Measurements from ENCODE around the gene SKI. TPM values are rescaled to one million over a fixed set of nuclear protein-coding genes. Genes with fewer than 3 reads are reported as not detected.
A peak's percentile ranks its signal among the peaks of the same experiment; 100 is the strongest.

SKI gene
- total and polyA plus RNA-seq, 9 of the 15 experiments (the other 6 are each of a cell fraction or from before 2014, with no cell fraction given) = 0.10 to 60.5 (median 4.6) TPM

DNA sequence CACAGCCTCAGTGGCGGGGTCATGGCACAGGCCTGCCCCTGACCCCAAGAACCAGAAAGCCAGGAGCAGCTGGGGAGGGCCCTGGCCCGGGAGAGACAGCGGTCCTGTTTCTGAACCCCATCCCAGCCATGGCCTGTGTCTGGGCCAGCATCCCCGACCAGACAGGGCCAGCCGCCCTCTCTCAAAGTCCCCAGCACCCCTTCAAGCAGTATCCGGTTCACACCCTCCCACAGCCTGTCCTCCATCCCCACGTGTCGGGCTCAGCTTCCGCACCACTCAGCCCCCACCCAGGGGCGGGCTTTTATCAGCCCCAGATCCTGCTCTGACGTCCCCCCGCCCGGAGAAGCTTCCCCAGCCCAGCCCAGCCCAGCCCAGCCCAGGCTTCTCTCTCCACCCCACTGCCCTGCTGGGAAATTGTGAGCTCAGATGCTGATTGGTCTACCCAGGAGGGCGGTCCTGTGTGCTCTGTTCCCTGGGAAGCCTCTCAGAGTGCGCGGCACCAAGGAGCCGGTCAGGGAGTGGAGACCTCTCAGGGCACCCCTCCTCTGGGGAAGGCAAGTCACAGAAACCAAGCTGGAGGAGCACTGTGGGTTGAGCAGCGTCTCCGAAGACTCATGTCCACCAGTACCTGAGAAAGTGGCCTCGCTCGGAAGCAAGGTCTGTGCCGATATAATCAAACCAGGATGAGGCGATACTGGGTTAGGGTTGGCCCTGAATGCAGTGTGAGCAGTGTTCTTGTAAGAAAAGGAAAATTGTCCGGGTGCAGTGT lies 28.9 kb upstream of the SKI start (continued):
- TF ChIP-seq NUFIP1 (IDR thresholded peaks at IDR 0.05; ENCODE audit: partially characterized antibody) (no peak), TCF7L2 (IDR thresholded peaks at IDR 0.05; ENCODE audit: low read depth, low read length) (no peak), TBL1XR1 (IDR thresholded peaks at IDR 0.05; ENCODE audit: low read length in 2 of 2) (no peak), BRD9 (IDR thresholded peaks at IDR 0.05; ENCODE audit: low read depth, partially characterized antibody) (peak; percentile 22), LARP7 (IDR thresholded peaks at IDR 0.05) (no peak), CBX3 (IDR thresholded peaks at IDR 0.05; ENCODE audit: borderline replicate concordance in 1 of 2, low read length in 2 of 2) (peak in 1 of 2 experiments; percentile 67; a peak in 1 of 3 replicates), SETDB1 (IDR thresholded peaks at IDR 0.05; ENCODE audit: low read length) (no peak), MEIS2 (IDR thresholded peaks at IDR 0.05; ENCODE audit: partially characterized antibody) (no peak), ARID3A (IDR thresholded peaks at IDR 0.05; ENCODE audit: borderline replicate concordance, low read depth, low read length) (no peak), GABPB2 (CRISPR knock-in tag; conservative IDR thresholded peaks at IDR 0.05) (0 out of 2 replicates have a peak, but pooled peaks have one; percentile 11), CBFA2T3 (IDR thresholded peaks at IDR 0.05) (peak; percentile 44), CBFA2T2 (conservative IDR thresholded peaks at IDR 0.05) (0 out of 2 replicates have a peak, but pooled peaks have one; percentile 23), ZNF280B (CRISPR knock-in tag; IDR thresholded peaks at IDR 0.05) (no peak), GATAD2A (IDR thresholded peaks at IDR 0.05) (0 out of 2 replicates have a peak, but pooled peaks have one; percentile 18), ZNF140 (CRISPR knock-in tag; IDR thresholded peaks at IDR 0.05) (no peak), ZNF75A (CRISPR knock-in tag; IDR thresholded peaks at IDR 0.05) (no peak), SAFB2 (IDR thresholded peaks at IDR 0.05; ENCODE audit: borderline replicate concordance, low read depth, low read length, severe bottlenecking) (no peak), ASH1L (IDR thresholded peaks at IDR 0.05; ENCODE audit: borderline replicate concordance, low read depth, partially characterized antibody) (no peak), ILF3 (IDR thresholded peaks at IDR 0.05; ENCODE audit: borderline replicate concordance) (no peak), RBM15 (IDR thresholded peaks at IDR 0.05; ENCODE audit: insufficient read depth, low read length) (no peak), EZH2 (IDR thresholded peaks at IDR 0.05; ENCODE audit: borderline replicate concordance, low read depth, low read length) (no peak), PML (IDR thresholded peaks at IDR 0.05; ENCODE audit: low read length) (peak; percentile 60; the same call in 1 of the 2 replicates)
- TF ChIP-seq, protein P1, sequence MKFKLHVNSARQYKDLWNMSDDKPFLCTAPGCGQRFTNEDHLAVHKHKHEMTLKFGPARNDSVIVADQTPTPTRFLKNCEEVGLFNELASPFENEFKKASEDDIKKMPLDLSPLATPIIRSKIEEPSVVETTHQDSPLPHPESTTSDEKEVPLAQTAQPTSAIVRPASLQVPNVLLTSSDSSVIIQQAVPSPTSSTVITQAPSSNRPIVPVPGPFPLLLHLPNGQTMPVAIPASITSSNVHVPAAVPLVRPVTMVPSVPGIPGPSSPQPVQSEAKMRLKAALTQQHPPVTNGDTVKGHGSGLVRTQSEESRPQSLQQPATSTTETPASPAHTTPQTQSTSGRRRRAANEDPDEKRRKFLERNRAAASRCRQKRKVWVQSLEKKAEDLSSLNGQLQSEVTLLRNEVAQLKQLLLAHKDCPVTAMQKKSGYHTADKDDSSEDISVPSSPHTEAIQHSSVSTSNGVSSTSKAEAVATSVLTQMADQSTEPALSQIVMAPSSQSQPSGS (CRISPR knock-in tag; IDR thresholded peaks at IDR 0.05) = no peak
- TF ChIP-seq, protein P2, sequence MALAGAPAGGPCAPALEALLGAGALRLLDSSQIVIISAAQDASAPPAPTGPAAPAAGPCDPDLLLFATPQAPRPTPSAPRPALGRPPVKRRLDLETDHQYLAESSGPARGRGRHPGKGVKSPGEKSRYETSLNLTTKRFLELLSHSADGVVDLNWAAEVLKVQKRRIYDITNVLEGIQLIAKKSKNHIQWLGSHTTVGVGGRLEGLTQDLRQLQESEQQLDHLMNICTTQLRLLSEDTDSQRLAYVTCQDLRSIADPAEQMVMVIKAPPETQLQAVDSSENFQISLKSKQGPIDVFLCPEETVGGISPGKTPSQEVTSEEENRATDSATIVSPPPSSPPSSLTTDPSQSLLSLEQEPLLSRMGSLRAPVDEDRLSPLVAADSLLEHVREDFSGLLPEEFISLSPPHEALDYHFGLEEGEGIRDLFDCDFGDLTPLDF (CRISPR knock-in tag; IDR thresholded peaks at IDR 0.05) = peak; percentile 56; the same call in 1 of the 2 replicates

Data from K562 (cell line).